ENCODE measurements around the gene ZIC2. TPM values are rescaled to one million over a fixed set of nuclear protein-coding genes. Genes with fewer than 3 reads are reported as not detected.
"Not testable (repeated sequence)": the region's sequence is repeated elsewhere in the genome, so short reads cannot be mapped to it uniquely, and the experiment has no call there.

ZIC2 gene
- under 1 TPM in 1 of 2 donors, not detected in 1; 0.10 TPM for total RNA-seq
- long read RNA-seq, donor 1: 0 reads
- long read RNA-seq, donor 2: 0 reads

- DNase-seq (ENCODE audit: low spot score): no peak
- intact Hi-C loops (cut with DNase I): loop anchor here in 1 of 2 donors (5.0 kb wide), 1 partner anchor 374 kb away; the partner anchor contains the start of gene CLYBL
Observed at GRCh38 chr13:99981735-99982035, at the start of gene ZIC2. ZIC2 (plus strand) TSS chr13:99981784; CDS start chr13:99982065, 281 bp downstream.

GRCh38 chr13:99932912-99933311 is 48.7 kb upstream of the ZIC2 start:
- intact Hi-C loops (cut with DNase I): no loop called here
- DNase-seq (ENCODE audit: low spot score): no peak

GRCh38 chr13:99935772-99936171 is 45.8 kb upstream of the ZIC2 start:
- DNase-seq (ENCODE audit: low spot score): no peak
- intact Hi-C loops (cut with DNase I): no loop called here

- DNase-seq (ENCODE audit: low spot score): no peak
- intact Hi-C loops (cut with DNase I): no loop called here
Observed at GRCh38 chr13:99938635-99939034, 42.9 kb upstream of the ZIC2 start.

GRCh38 chr13:99941086-99941485 is 40.5 kb upstream of the ZIC2 start:
- intact Hi-C loops (cut with DNase I): no loop called here
- no peak for DNase-seq (ENCODE audit: low spot score)

- intact Hi-C loops (cut with DNase I): no loop called here
- no peak for DNase-seq (ENCODE audit: low spot score)
Observed at GRCh38 chr13:99941911-99942310, 39.7 kb upstream of the ZIC2 start.

- intact Hi-C loops (cut with DNase I): no loop called here
- no peak for DNase-seq (ENCODE audit: low spot score)
Observed at GRCh38 chr13:99944102-99944501, 37.5 kb upstream of the ZIC2 start.

GRCh38 chr13:99944606-99945005 is 37.0 kb upstream of the ZIC2 start:
- DNase-seq (ENCODE audit: low spot score): no peak
- intact Hi-C loops (cut with DNase I): no loop called here

GRCh38 chr13:99945515-99945914 is 36.1 kb upstream of the ZIC2 start:
- intact Hi-C loops (cut with DNase I): not testable (repeated sequence)

GRCh38 chr13:99947666-99948065 is 33.9 kb upstream of the ZIC2 start:
- DNase-seq (ENCODE audit: low spot score): no peak
- intact Hi-C loops (cut with DNase I): no loop called here

More at GRCh38 chr13:99945515-99945914, 36.1 kb upstream of the ZIC2 start:
- DNase-seq (ENCODE audit: low spot score): not testable (repeated sequence)

GRCh38 chr13:99948411-99948810 is 33.2 kb upstream of the ZIC2 start:
- intact Hi-C loops (cut with DNase I): no loop called here
- DNase-seq (ENCODE audit: low spot score): no peak

GRCh38 chr13:99948907-99949678 is 32.5 kb upstream of the ZIC2 start:
- intact Hi-C loops (cut with DNase I): no loop called here
- DNase-seq (ENCODE audit: low spot score): peak; percentile 25

GRCh38 chr13:99949679-99950413 is 31.7 kb upstream of the ZIC2 start:
- DNase-seq (ENCODE audit: low spot score): peak; percentile 41
- intact Hi-C loops (cut with DNase I): no loop called here

GRCh38 chr13:99951666-99952065 is 29.9 kb upstream of the ZIC2 start:
- intact Hi-C loops (cut with DNase I); DNase-seq (ENCODE audit: low spot score): not testable (repeated sequence)

GRCh38 chr13:99953138-99953755 is 28.3 kb upstream of the ZIC2 start:
- peak; percentile 32 for DNase-seq (ENCODE audit: low spot score)

GRCh38 chr13:99955107-99955746 is 26.4 kb upstream of the ZIC2 start:
- intact Hi-C loops (cut with DNase I): no loop called here

More at GRCh38 chr13:99953138-99953755, 28.3 kb upstream of the ZIC2 start:
- intact Hi-C loops (cut with DNase I): loop anchor here in 1 of 2 donors (1.0 kb wide), 1 partner anchor 42 kb away; no protein-coding TSS in a partner anchor

GRCh38 chr13:99955747-99956472 is 25.7 kb upstream of the ZIC2 start:
- DNase-seq (ENCODE audit: low spot score): peak; percentile 83
- intact Hi-C loops (cut with DNase I): no loop called here

More at GRCh38 chr13:99955107-99955746, 26.4 kb upstream of the ZIC2 start:
- peak; percentile 82 for DNase-seq (ENCODE audit: low spot score)

GRCh38 chr13:99956473-99957349 is 24.9 kb upstream of the ZIC2 start:
- intact Hi-C loops (cut with DNase I): no loop called here
- peak; percentile 76 for DNase-seq (ENCODE audit: low spot score)
